ENCODE data around the gene PTPA. TPM values are rescaled to one million over a fixed set of nuclear protein-coding genes. Genes with fewer than 3 reads are reported as not detected.
A peak's percentile ranks its signal among the peaks of the same experiment; 100 is the strongest.

PTPA gene
- total RNA-seq, 1 donor: 73.5 TPM

- Histone ChIP-seq H3K4me1 (ENCODE audit: insufficient read depth, low read length) (no peaks in the 10 kb centered on the region), H3K79me2 (ENCODE audit: insufficient read depth, low read length) (no peaks in the 10 kb centered on the region), H3K27me3 (ENCODE audit: insufficient read depth, low read length) (no peaks in the 10 kb centered on the region), H4K20me1 (ENCODE audit: insufficient read depth, low read length) (no peaks in the 10 kb centered on the region), H3K27ac (ENCODE audit: low read depth, low read length) (no peak overlapping the region), H3K9me3 (ENCODE audit: low read depth, low read length) (no peaks in the 10 kb centered on the region), H3K36me3 (ENCODE audit: insufficient read depth, low read length) (peaks cover 10% of the 10 kb centered on the region), H3K4me2 (ENCODE audit: insufficient read depth, low read length) (no peak overlapping the region), H2AFZ (ENCODE audit: low read length) (no peak overlapping the region), H3K4me3 (ENCODE audit: insufficient read depth, low read length) (no peak overlapping the region)
- no peak for TF ChIP-seq CTCF (IDR thresholded peaks at IDR 0.05; ENCODE audit: extremely low read depth, low read depth, low read length)
- DNase-seq (ENCODE audit: insufficient read length, low spot score, missing footprints): peak; percentile 38
Observed at GRCh38 chr9:129095170-129095667, 16.0 kb upstream of the PTPA start.

GRCh38 chr9:129095908-129096307, 15.3 kb upstream of the PTPA start:
- DNase-seq (ENCODE audit: insufficient read length, low spot score, missing footprints): peak; percentile 54
- H3K27me3 ChIP-seq (ENCODE audit: insufficient read depth, low read length): no peaks in the 10 kb centered on the region
- H3K4me1 ChIP-seq (ENCODE audit: insufficient read depth, low read length): no peaks in the 10 kb centered on the region
- no peak overlapping the region for H3K4me2 ChIP-seq (ENCODE audit: insufficient read depth, low read length)
- peaks cover 8% of the 10 kb centered on the region for H3K36me3 ChIP-seq (ENCODE audit: insufficient read depth, low read length)
- no peaks in the 10 kb centered on the region for H4K20me1 ChIP-seq (ENCODE audit: insufficient read depth, low read length)
- no peaks in the 10 kb centered on the region for H3K79me2 ChIP-seq (ENCODE audit: insufficient read depth, low read length)
- H3K27ac ChIP-seq (ENCODE audit: low read depth, low read length): no peak overlapping the region
- no peaks in the 10 kb centered on the region for H3K9me3 ChIP-seq (ENCODE audit: low read depth, low read length)
- H2AFZ ChIP-seq (ENCODE audit: low read length): no peak overlapping the region
- no peak for TF ChIP-seq CTCF (IDR thresholded peaks at IDR 0.05; ENCODE audit: extremely low read depth, low read depth, low read length)
- H3K4me3 ChIP-seq (ENCODE audit: insufficient read depth, low read length): no peak overlapping the region

GRCh38 chr9:129097671-129098306, 13.4 kb upstream of the PTPA start:
- Histone ChIP-seq H3K36me3 (ENCODE audit: insufficient read depth, low read length) (peaks cover 12% of the 10 kb centered on the region), H3K27me3 (ENCODE audit: insufficient read depth, low read length) (no peaks in the 10 kb centered on the region), H3K27ac (ENCODE audit: low read depth, low read length) (no peak overlapping the region), H3K9me3 (ENCODE audit: low read depth, low read length) (no peaks in the 10 kb centered on the region), H3K79me2 (ENCODE audit: insufficient read depth, low read length) (no peaks in the 10 kb centered on the region), H4K20me1 (ENCODE audit: insufficient read depth, low read length) (no peaks in the 10 kb centered on the region), H3K4me2 (ENCODE audit: insufficient read depth, low read length) (no peak overlapping the region), H2AFZ (ENCODE audit: low read length) (no peak overlapping the region), H3K4me3 (ENCODE audit: insufficient read depth, low read length) (no peak overlapping the region), H3K4me1 (ENCODE audit: insufficient read depth, low read length) (no peaks in the 10 kb centered on the region)
- TF ChIP-seq CTCF (IDR thresholded peaks at IDR 0.05; ENCODE audit: extremely low read depth, low read depth, low read length): no peak
- DNase-seq (ENCODE audit: insufficient read length, low spot score, missing footprints): peak; percentile 67

- H3K4me3 ChIP-seq (ENCODE audit: insufficient read depth, low read length): no peak overlapping the region
- peaks cover 12% of the 10 kb centered on the region for H3K36me3 ChIP-seq (ENCODE audit: insufficient read depth, low read length)
- no peak overlapping the region for H3K27ac ChIP-seq (ENCODE audit: low read depth, low read length)
- H3K79me2 ChIP-seq (ENCODE audit: insufficient read depth, low read length): no peaks in the 10 kb centered on the region
- H3K27me3 ChIP-seq (ENCODE audit: insufficient read depth, low read length): no peaks in the 10 kb centered on the region
- no peak overlapping the region for H3K4me2 ChIP-seq (ENCODE audit: insufficient read depth, low read length)
- no peaks in the 10 kb centered on the region for H4K20me1 ChIP-seq (ENCODE audit: insufficient read depth, low read length)
- H3K9me3 ChIP-seq (ENCODE audit: low read depth, low read length): no peaks in the 10 kb centered on the region
- no peak for TF ChIP-seq CTCF (IDR thresholded peaks at IDR 0.05; ENCODE audit: extremely low read depth, low read depth, low read length)
- DNase-seq (ENCODE audit: insufficient read length, low spot score, missing footprints): peak; percentile 56
- no peaks in the 10 kb centered on the region for H3K4me1 ChIP-seq (ENCODE audit: insufficient read depth, low read length)
- no peak overlapping the region for H2AFZ ChIP-seq (ENCODE audit: low read length)
Observed at GRCh38 chr9:129098328-129098727, 12.9 kb upstream of the PTPA start.
